Measurements from ENCODE around the gene TCF19. TPM values are rescaled to one million over a fixed set of nuclear protein-coding genes. Genes with fewer than 3 reads are reported as not detected.

The TCF19 gene
- total RNA-seq, 1 donor from 2014 or later, result 2.8 TPM

GRCh38 chr6:31120151-31120915 lies 38.1 kb upstream of the TCF19 start, which contains the start of gene CDSN:
Gene CDSN (minus strand): TSS chr6:31120446. CDS start chr6:31120419, 27 bp downstream.
- no peak for DNase-seq
- Histone ChIP-seq H3K4me1 (peaks cover 53% of the 10 kb centered on the region), H3K27ac (replicated peaks) (no peak within 1 kb of the TSS), H3K36me3 (no peaks in the 10 kb centered on the region), H3K27me3 (ENCODE audit: low read depth) (no peaks in the 10 kb centered on the region), H3K4me3 (no peak within 1 kb of the TSS), H3K9me3 (replicated peaks) (no peaks in the 10 kb centered on the region)
- TF ChIP-seq CTCF (IDR thresholded peaks at IDR 0.05; ENCODE audit: borderline replicate concordance), result no peak
- intact Hi-C loops (cut with micrococcal nuclease), result no loop called here

GRCh38 chr6:31121131-31121790 lies 37.1 kb upstream of the TCF19 start:
- Histone ChIP-seq H3K27ac (replicated peaks) (no peak overlapping the region), H3K9me3 (replicated peaks) (no peaks in the 10 kb centered on the region), H3K27me3 (ENCODE audit: low read depth) (no peaks in the 10 kb centered on the region), H3K4me1 (peaks cover 53% of the 10 kb centered on the region), H3K4me3 (no peak overlapping the region), H3K36me3 (no peaks in the 10 kb centered on the region)
- TF ChIP-seq CTCF (IDR thresholded peaks at IDR 0.05; ENCODE audit: borderline replicate concordance), result no peak
- intact Hi-C loops (cut with micrococcal nuclease), result no loop called here
- DNase-seq, result no peak

- no peak overlapping the region for H3K4me3 ChIP-seq
- no peaks in the 10 kb centered on the region for H3K27me3 ChIP-seq (ENCODE audit: low read depth)
- no peaks in the 10 kb centered on the region for H3K36me3 ChIP-seq
- intact Hi-C loops (cut with micrococcal nuclease), result no loop called here
- no peaks in the 10 kb centered on the region for H3K9me3 ChIP-seq (replicated peaks)
- peaks cover 49% of the 10 kb centered on the region for H3K4me1 ChIP-seq
- peak; percentile 54 for DNase-seq
- peak overlapping the region; percentile 85 for H3K27ac ChIP-seq (replicated peaks)
- no peak for TF ChIP-seq CTCF (IDR thresholded peaks at IDR 0.05; ENCODE audit: borderline replicate concordance)
These were observed 35.3 kb upstream of the TCF19 start for GRCh38 chr6:31122791-31123706.

- H3K4me1 ChIP-seq, result peaks cover 46% of the 10 kb centered on the region
These were observed 33.2 kb upstream of the TCF19 start for GRCh38 chr6:31125162-31125561.

More at GRCh38 chr6:31125162-31125561, 33.2 kb upstream of the TCF19 start:
- peak; percentile 44 for DNase-seq
- Histone ChIP-seq H3K4me3 (no peak overlapping the region), H3K27me3 (ENCODE audit: low read depth) (no peaks in the 10 kb centered on the region), H3K36me3 (no peaks in the 10 kb centered on the region), H3K9me3 (replicated peaks) (no peaks in the 10 kb centered on the region), H3K27ac (replicated peaks) (peak overlapping the region; percentile 72)
- TF ChIP-seq CTCF (IDR thresholded peaks at IDR 0.05; ENCODE audit: borderline replicate concordance), result no peak
- intact Hi-C loops (cut with micrococcal nuclease), result no loop called here
